Aorta (tissue), 5 donors: ENCODE data around the gene TLE2. TPM values are rescaled to one million over a fixed set of nuclear protein-coding genes. Genes with fewer than 3 reads are reported as not detected.
A peak's percentile ranks its signal among the peaks of the same experiment; 100 is the strongest.
"Not testable (repeated sequence)": the region's sequence is repeated elsewhere in the genome, so short reads cannot be mapped to it uniquely, and the experiment has no call there.

ENCODE experiments used
- ATAC-seq: fragments of 200-7000 bp; cut with Tn5 transposase; one replicate; pipeline ENCODE4 v1.9.1; 2022; ENCODE audit warnings: moderate library complexity; ENCODE audit not compliant: low FRiP score
- DNase-seq, 2 donors: peaks; one replicate each; pipeline ENCODE4 v3.0.0-alpha.2; 2020
- H3K27ac ChIP-seq, 2 donors: one replicate each; pipeline ENCODE4 v1.5.1; 2013; ENCODE audit warnings: low read length in 2 of 2, mild to moderate bottlenecking in 2 of 2, moderate library complexity in 2 of 2, control low read depth in 1 of 2, inconsistent platforms in 1 of 2, low read depth in 1 of 2
- H3K27me3 ChIP-seq, 2 donors: one replicate each; pipeline ENCODE4 v1.6.1; 2013; ENCODE audit warnings: control low read depth in 1 of 2, low read length in 1 of 2, mild to moderate bottlenecking in 1 of 2, moderate library complexity in 1 of 2; ENCODE audit not compliant: insufficient read depth in 2 of 2, control insufficient read depth in 1 of 2
- H3K36me3 ChIP-seq, 2 donors: one replicate each; pipeline ENCODE4 v1.6.1; 2013; ENCODE audit warnings: control low read depth in 1 of 2, low read length in 1 of 2, mild to moderate bottlenecking in 1 of 2; ENCODE audit not compliant: insufficient read depth in 2 of 2, control insufficient read depth in 1 of 2
- H3K4me1 ChIP-seq, 2 donors: one replicate each; pipeline ENCODE4 v1.6.1; 2013; ENCODE audit warnings: low read length in 2 of 2, control low read depth in 1 of 2, mild to moderate bottlenecking in 1 of 2, moderate library complexity in 1 of 2; ENCODE audit not compliant: insufficient read depth in 2 of 2, control insufficient read depth in 1 of 2
- H3K4me3 ChIP-seq, 2 donors: one replicate each; pipeline ENCODE4 v1.5.1; 2013; ENCODE audit warnings: low read length in 2 of 2, control low read depth in 1 of 2, mild to moderate bottlenecking in 1 of 2
- H3K9me3 ChIP-seq: one replicate; pipeline ENCODE4 v1.6.1; 2013; ENCODE audit warnings: mild to moderate bottlenecking, low read length; ENCODE audit not compliant: control insufficient read depth
- WGBS, 2 donors: extraction: QIAGEN DNeasy Blood & Tissue Kit; methylation state at CpG; one replicate each; pipeline ENCODE4 v1.1.7; 2013; 5-methylcytosine and 5-hydroxymethylcytosine counted together
- intact Hi-C, 2 donors: fragments of 100-400 bp; cut with DNase I; formaldehyde crosslinking; loops; one replicate each; pipeline versions ENCODE4 v1.14.2 to v1.15.0; 2022
- polyA plus RNA-seq, 2 donors: library from polyadenylated mRNA; stranded (reverse); fragments of 200-250 nt; gene quantifications; one replicate each; pipeline ENCODE4 v1.2.3, GENCODE V29; 2013
- total RNA-seq, 2 donors: library from RNA; stranded (reverse); fragmentation: NEBNext Ultra II Directional; extraction: Animal tissue kit (Norgen Biotek cat#: 25700); gene quantifications; one replicate each; pipeline ENCODE4 v1.2.1, GENCODE V29; 2021
- donor health status: healthy with polysubstance abuse.
- donor health status: Bipolar disorder and iron deficiency.
- donor health status: DM: no; HTN: no; CAD: no.
- donor health status: DM: no; HTN: no; CAD: no.
- donor health status: DM: yes; HTN: yes; CAD: no.

Gene TLE2
- total and polyA plus RNA-seq, 4 donors, result 32.7 to 127 (median 43.9) TPM

GRCh38 chr19:3053218-3053621, 24.1 kb upstream of the TLE2 start:
- WGBS, 2 donors, result 68 to 74% methylated on average over 13 to 15 of the region's 15 CpGs
- no peaks in the 10 kb centered on the region for H3K4me1 ChIP-seq
- peaks cover 2 to 6% of the 10 kb centered on the region in 2 donors for H3K36me3 ChIP-seq
- DNase-seq (no peak), ATAC-seq (no peak)
- no peaks in the 10 kb centered on the region for H3K9me3 ChIP-seq
- intact Hi-C loops, result no loop called here
- H3K4me3 ChIP-seq, result no peak overlapping the region
- no peaks in the 10 kb centered on the region for H3K27me3 ChIP-seq
- H3K27ac ChIP-seq, result no peak overlapping the region

GRCh38 chr19:3050016-3050415, 20.9 kb upstream of the TLE2 start:
- intact Hi-C loops, H3K27ac ChIP-seq, H3K9me3 ChIP-seq, H3K4me1 ChIP-seq, H3K36me3 ChIP-seq, ATAC-seq, DNase-seq, H3K27me3 ChIP-seq, H3K4me3 ChIP-seq: not testable (repeated sequence)
- WGBS, 2 donors, result 94% methylated on average over 7 of the region's 7 CpGs

- no peaks in the 10 kb centered on the region for H3K36me3 ChIP-seq
- H3K27ac ChIP-seq, result no peak overlapping the region
- H3K27me3 ChIP-seq, result no peaks in the 10 kb centered on the region
- no peak for DNase-seq
- no peaks in the 10 kb centered on the region for H3K4me1 ChIP-seq
- no peak overlapping the region for H3K4me3 ChIP-seq
- ATAC-seq, result no peak
- H3K9me3 ChIP-seq, result no peaks in the 10 kb centered on the region
- WGBS, 2 donors, result 96 to 100% methylated on average over 3 of the region's 3 CpGs
- intact Hi-C loops, result no loop called here
Observed at GRCh38 chr19:3049089-3049488, 20.0 kb upstream of the TLE2 start.

GRCh38 chr19:3048190-3048533, 19.1 kb upstream of the TLE2 start:
- intact Hi-C loops, result no loop called here
- no peak for ATAC-seq
- 88 to 89% methylated on average over 5 of the region's 5 CpGs for WGBS, 2 donors
- no peaks in the 10 kb centered on the region for H3K27me3 ChIP-seq
- no peak overlapping the region for H3K4me3 ChIP-seq
- H3K9me3 ChIP-seq, result no peaks in the 10 kb centered on the region
- H3K36me3 ChIP-seq, result no peaks in the 10 kb centered on the region
- no peak for DNase-seq
- no peaks in the 10 kb centered on the region for H3K4me1 ChIP-seq
- H3K27ac ChIP-seq, result no peak overlapping the region

- H3K4me3 ChIP-seq, result peak overlapping the region; percentile 19 to 79
- intact Hi-C loops, result no loop called here
- H3K27ac ChIP-seq, result no peak overlapping the region
- ATAC-seq (peak; percentile 77), DNase-seq (peak; percentile 87 to 91)
- no peaks in the 10 kb centered on the region for H3K36me3 ChIP-seq
- no peaks in the 10 kb centered on the region for H3K9me3 ChIP-seq
- no peaks in the 10 kb centered on the region for H3K4me1 ChIP-seq
- H3K27me3 ChIP-seq, result no peaks in the 10 kb centered on the region
- WGBS, 2 donors, result 13 to 14% methylated on average over 28 of the region's 28 CpGs
Observed at GRCh38 chr19:3047496-3048189, 18.6 kb upstream of the TLE2 start.

- H3K9me3 ChIP-seq, result no peaks in the 10 kb centered on the region
- H3K27ac ChIP-seq, result no peak overlapping the region
- no peaks in the 10 kb centered on the region for H3K36me3 ChIP-seq
- 4 to 6% methylated on average over 20 to 47 of the region's 47 CpGs for WGBS, 2 donors
- ATAC-seq (peak; percentile 62), DNase-seq (no peak)
- peak overlapping the region; percentile 19 to 79 for H3K4me3 ChIP-seq
- intact Hi-C loops, result no loop called here
- H3K27me3 ChIP-seq, result no peaks in the 10 kb centered on the region
- no peaks in the 10 kb centered on the region for H3K4me1 ChIP-seq
Observed at GRCh38 chr19:3046698-3047495, 17.8 kb upstream of the TLE2 start.

GRCh38 chr19:3045885-3046697, 17.0 kb upstream of the TLE2 start:
- WGBS, 2 donors, result 62 to 66% methylated on average over 16 of the region's 16 CpGs
- intact Hi-C loops, result no loop called here
- H3K27me3 ChIP-seq, result no peaks in the 10 kb centered on the region
- H3K9me3 ChIP-seq, result no peaks in the 10 kb centered on the region
- H3K4me3 ChIP-seq, result no peak overlapping the region
- no peaks in the 10 kb centered on the region for H3K4me1 ChIP-seq
- no peak overlapping the region for H3K27ac ChIP-seq
- DNase-seq, result no peak
- no peaks in the 10 kb centered on the region for H3K36me3 ChIP-seq
- no peak for ATAC-seq

- no peaks in the 10 kb centered on the region for H3K9me3 ChIP-seq
- H3K27ac ChIP-seq, result no peak overlapping the region
- no peak for DNase-seq
- H3K27me3 ChIP-seq, result no peaks in the 10 kb centered on the region
- 87% methylated on average over 6 of the region's 6 CpGs for WGBS, 2 donors
- no peak for ATAC-seq
- H3K4me3 ChIP-seq, result no peak overlapping the region
- H3K4me1 ChIP-seq, result no peaks in the 10 kb centered on the region
- no peaks in the 10 kb centered on the region for H3K36me3 ChIP-seq
- intact Hi-C loops, result no loop called here
Observed at GRCh38 chr19:3045191-3045590, 16.1 kb upstream of the TLE2 start.
